Measurements from ENCODE around the gene SEMA6A.

Gene SEMA6A

GRCh38 chr5:116395226-116395625 lies 179.4 kb downstream of the SEMA6A start:
- no peak for DNase-seq

DNA sequence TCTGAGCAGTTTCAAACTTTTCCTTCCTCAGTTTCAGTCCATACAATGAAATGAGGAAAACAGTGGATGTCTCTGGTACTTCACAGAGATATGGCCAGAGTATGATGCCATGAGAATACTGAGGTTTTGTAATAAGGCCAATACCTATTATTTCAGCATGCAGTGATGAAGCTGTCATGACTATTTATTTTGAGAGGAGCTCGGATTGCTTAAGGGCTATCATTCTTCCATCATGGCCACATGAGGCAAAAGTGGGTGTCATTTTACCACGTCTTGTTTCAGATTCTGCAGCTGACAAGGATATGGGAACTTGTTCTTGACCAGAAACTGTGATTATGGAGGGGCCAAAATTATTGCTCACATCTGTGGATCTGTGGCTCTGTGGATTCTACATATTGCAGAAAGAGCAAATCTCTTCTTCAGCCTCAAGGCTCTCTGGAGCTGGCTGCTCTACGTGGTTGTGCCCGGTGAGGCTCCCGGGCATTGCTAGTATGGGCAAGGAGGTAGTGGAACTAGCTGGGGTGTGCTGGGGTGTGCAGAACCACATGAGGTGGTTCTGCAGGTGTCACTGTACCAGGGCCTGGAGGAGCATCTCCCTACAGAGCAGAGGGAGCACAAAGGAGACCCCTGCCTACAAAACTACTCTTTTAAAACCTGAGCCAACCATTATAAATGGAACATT lies 180.3 kb downstream of the SEMA6A start:
- no peak for DNase-seq

Measured in activated CD4-positive, alpha-beta T cell treated with anti-CD3 and anti-CD28 coated beads for 48 hours (primary cell).